ENCODE measurements around the gene DUSP28. TPM values are rescaled to one million over a fixed set of nuclear protein-coding genes. Genes with fewer than 3 reads are reported as not detected.

The DUSP28 gene
- total and polyA plus RNA-seq, 2 of the 13 experiments (the other 11 are each of a cell fraction or from before 2014, with no cell fraction given) = 5.2 to 8.6 TPM

- TF ChIP-seq, protein P1, sequence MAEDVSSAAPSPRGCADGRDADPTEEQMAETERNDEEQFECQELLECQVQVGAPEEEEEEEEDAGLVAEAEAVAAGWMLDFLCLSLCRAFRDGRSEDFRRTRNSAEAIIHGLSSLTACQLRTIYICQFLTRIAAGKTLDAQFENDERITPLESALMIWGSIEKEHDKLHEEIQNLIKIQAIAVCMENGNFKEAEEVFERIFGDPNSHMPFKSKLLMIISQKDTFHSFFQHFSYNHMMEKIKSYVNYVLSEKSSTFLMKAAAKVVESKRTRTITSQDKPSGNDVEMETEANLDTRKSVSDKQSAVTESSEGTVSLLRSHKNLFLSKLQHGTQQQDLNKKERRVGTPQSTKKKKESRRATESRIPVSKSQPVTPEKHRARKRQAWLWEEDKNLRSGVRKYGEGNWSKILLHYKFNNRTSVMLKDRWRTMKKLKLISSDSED (CRISPR knock-in tag; IDR thresholded peaks at IDR 0.05) = peak; percentile 84; the same call in 1 of the 2 replicates
- 0 out of 2 replicates have a peak, but pooled peaks have one; percentile 18 for TF ChIP-seq GZF1 (CRISPR knock-in tag; IDR thresholded peaks at IDR 0.05)
- TF ChIP-seq, protein P2, sequence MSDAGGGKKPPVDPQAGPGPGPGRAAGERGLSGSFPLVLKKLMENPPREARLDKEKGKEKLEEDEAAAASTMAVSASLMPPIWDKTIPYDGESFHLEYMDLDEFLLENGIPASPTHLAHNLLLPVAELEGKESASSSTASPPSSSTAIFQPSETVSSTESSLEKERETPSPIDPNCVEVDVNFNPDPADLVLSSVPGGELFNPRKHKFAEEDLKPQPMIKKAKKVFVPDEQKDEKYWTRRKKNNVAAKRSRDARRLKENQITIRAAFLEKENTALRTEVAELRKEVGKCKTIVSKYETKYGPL (CRISPR knock-in tag; IDR thresholded peaks at IDR 0.05) = no peak
- 0 out of 2 replicates have a peak, but pooled peaks have one; percentile 51 for TF ChIP-seq HOXD1 (CRISPR knock-in tag; IDR thresholded peaks at IDR 0.05)
- TF ChIP-seq ZNF652 (CRISPR knock-in tag; IDR thresholded peaks at IDR 0.05; ENCODE audit: borderline replicate concordance, low read depth) = no peak
- TF ChIP-seq ZNF142 (CRISPR knock-in tag; IDR thresholded peaks at IDR 0.05) = peak; percentile 42; the same call in 1 of the 2 replicates
- TF ChIP-seq RBM22 (optimal IDR thresholded peaks at IDR 0.05; ENCODE audit: low read length) = peak; percentile 16
- peak; percentile 63; the same call in 1 of the 2 replicates for TF ChIP-seq YEATS2 (CRISPR knock-in tag; IDR thresholded peaks at IDR 0.05; ENCODE audit: borderline replicate concordance)
- TF ChIP-seq GPN1 (CRISPR knock-in tag; IDR thresholded peaks at IDR 0.05; ENCODE audit: borderline replicate concordance) = no peak
- TF ChIP-seq, protein P3, sequence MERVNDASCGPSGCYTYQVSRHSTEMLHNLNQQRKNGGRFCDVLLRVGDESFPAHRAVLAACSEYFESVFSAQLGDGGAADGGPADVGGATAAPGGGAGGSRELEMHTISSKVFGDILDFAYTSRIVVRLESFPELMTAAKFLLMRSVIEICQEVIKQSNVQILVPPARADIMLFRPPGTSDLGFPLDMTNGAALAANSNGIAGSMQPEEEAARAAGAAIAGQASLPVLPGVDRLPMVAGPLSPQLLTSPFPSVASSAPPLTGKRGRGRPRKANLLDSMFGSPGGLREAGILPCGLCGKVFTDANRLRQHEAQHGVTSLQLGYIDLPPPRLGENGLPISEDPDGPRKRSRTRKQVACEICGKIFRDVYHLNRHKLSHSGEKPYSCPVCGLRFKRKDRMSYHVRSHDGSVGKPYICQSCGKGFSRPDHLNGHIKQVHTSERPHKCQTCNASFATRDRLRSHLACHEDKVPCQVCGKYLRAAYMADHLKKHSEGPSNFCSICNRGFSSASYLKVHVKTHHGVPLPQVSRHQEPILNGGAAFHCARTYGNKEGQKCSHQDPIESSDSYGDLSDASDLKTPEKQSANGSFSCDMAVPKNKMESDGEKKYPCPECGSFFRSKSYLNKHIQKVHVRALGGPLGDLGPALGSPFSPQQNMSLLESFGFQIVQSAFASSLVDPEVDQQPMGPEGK (CRISPR knock-in tag; IDR thresholded peaks at IDR 0.05) = peak; percentile 37
- no peak for TF ChIP-seq NFE2L2 (IDR thresholded peaks at IDR 0.05; ENCODE audit: low read length)
- TF ChIP-seq MAFK (conservative IDR thresholded peaks at IDR 0.05 in 1 of 2, IDR thresholded peaks at IDR 0.05 in 1 of 2; ENCODE audit: low read length in 2 of 2) = no peak
- TF ChIP-seq, protein P4, sequence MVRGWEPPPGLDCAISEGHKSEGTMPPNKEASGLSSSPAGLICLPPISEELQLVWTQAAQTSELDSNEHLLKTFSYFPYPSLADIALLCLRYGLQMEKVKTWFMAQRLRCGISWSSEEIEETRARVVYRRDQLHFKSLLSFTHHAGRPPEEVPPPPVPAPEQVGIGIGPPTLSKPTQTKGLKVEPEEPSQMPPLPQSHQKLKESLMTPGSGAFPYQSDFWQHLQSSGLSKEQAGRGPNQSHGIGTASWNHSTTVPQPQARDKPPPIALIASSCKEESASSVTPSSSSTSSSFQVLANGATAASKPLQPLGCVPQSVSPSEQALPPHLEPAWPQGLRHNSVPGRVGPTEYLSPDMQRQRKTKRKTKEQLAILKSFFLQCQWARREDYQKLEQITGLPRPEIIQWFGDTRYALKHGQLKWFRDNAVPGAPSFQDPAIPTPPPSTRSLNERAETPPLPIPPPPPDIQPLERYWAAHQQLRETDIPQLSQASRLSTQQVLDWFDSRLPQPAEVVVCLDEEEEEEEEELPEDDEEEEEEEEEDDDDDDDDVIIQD (CRISPR knock-in tag; IDR thresholded peaks at IDR 0.05; ENCODE audit: low read depth) = no peak
- peak; percentile 98 for TF ChIP-seq MYC (CRISPR knock-in tag; IDR thresholded peaks at IDR 0.05; ENCODE audit: borderline replicate concordance)
- TF ChIP-seq ZNF3 (CRISPR knock-in tag; IDR thresholded peaks at IDR 0.05) = no peak
These were observed 19.8 kb downstream of the DUSP28 start (continued) for GRCh38 chr2:240579771-240580614.
